Vagina (tissue), 2 donors: ENCODE data around the gene SCN8A.

Experiments
- POLR2A ChIP-seq, 2 donors: fragments of 450-650 bp; IDR thresholded peaks; one replicate each; pipeline ENCODE4 v1.6.1; 2017; ENCODE audit warnings: antibody characterized with exemption in 2 of 2, mild to moderate bottlenecking in 2 of 2, moderate library complexity in 2 of 2
- POLR2AphosphoS5 ChIP-seq, 2 donors: sonication (generic); formaldehyde crosslinking; IDR thresholded peaks; one replicate each; pipeline ENCODE4 v1.9.0; 2017; ENCODE audit warnings: antibody characterized with exemption in 2 of 2, mild to moderate bottlenecking in 2 of 2, low read depth in 1 of 2; ENCODE audit not compliant: insufficient read depth in 1 of 2
- TF ChIP-seq, protein P1 (sequence below), 3 experiments: fragments of 450-650 bp in 2 of 3; fragments of 200-600 bp in 1 of 3; sonication (generic) in 1 of 3; IDR thresholded peaks; one replicate each; pipeline ENCODE4 v1.5.1; 2017 to 2019; ENCODE audit warnings: antibody characterized with exemption in 3 of 3, mild to moderate bottlenecking in 2 of 3, moderate library complexity in 2 of 3

DNA sequence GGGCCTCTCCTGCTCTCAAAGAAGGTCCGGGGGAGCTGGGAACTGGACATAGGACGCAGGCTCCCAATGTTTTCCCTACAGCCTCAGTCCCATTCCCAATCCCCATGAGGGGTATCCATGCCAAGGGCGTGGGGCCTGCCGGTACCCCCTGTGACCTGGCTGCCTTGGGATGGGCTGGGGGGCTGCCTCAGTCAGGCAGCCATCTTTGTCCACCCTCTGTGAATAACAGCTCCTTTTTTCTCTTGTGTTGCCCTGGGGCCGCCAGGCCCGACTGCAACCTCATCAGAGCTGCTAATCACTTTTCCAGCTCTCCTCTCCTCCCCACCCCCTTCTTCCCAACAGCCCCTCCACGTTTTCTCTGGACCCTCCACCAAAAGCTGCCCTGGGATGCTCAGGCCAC, 246.3 kb downstream of the SCN8A start:
- TF ChIP-seq, protein P1, sequence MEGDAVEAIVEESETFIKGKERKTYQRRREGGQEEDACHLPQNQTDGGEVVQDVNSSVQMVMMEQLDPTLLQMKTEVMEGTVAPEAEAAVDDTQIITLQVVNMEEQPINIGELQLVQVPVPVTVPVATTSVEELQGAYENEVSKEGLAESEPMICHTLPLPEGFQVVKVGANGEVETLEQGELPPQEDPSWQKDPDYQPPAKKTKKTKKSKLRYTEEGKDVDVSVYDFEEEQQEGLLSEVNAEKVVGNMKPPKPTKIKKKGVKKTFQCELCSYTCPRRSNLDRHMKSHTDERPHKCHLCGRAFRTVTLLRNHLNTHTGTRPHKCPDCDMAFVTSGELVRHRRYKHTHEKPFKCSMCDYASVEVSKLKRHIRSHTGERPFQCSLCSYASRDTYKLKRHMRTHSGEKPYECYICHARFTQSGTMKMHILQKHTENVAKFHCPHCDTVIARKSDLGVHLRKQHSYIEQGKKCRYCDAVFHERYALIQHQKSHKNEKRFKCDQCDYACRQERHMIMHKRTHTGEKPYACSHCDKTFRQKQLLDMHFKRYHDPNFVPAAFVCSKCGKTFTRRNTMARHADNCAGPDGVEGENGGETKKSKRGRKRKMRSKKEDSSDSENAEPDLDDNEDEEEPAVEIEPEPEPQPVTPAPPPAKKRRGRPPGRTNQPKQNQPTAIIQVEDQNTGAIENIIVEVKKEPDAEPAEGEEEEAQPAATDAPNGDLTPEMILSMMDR (IDR thresholded peaks at IDR 0.05): no peak
- TF ChIP-seq POLR2AphosphoS5 (IDR thresholded peaks at IDR 0.05; ENCODE audit: insufficient read depth in 1 of 2, low read depth in 1 of 2): no peak
- no peak for TF ChIP-seq POLR2A (IDR thresholded peaks at IDR 0.05)
